ENCODE measurements around the gene NKAPL. TPM values are rescaled to one million over a fixed set of nuclear protein-coding genes. Genes with fewer than 3 reads are reported as not detected.

Gene NKAPL
- polyA plus RNA-seq, 1 experiment: 0.52 TPM

GRCh38 chr6:28269492-28269891, 10.4 kb downstream of the NKAPL start:
- ChIA-PET CTCF (interaction anchor here (4.3 kb wide), 1 partner anchor 87 kb away, joined by 28 read pairs; no protein-coding TSS in a partner anchor), POLR2A (interaction anchor here (1.1 to 2.3 kb wide), 2 partner anchors 12 to 17 kb away, joined by 5 to 10 read pairs; partner anchors contain the start of genes PGBD1 and ZKSCAN4)
- no peak overlapping the region for H3K4me3 ChIP-seq (ENCODE audit: low read depth, low read length)
- peak; percentile 38 for DNase-seq (ENCODE audit: low read depth, low spot score)
- no peak overlapping the region for H3K27ac ChIP-seq (ENCODE audit: low read depth, low read length)
- no peaks in the 10 kb centered on the region for H3K27me3 ChIP-seq (ENCODE audit: control insufficient read depth, insufficient read depth, low read length)
- H3K9me3 ChIP-seq (ENCODE audit: control insufficient read depth, insufficient read depth, low read length): no peaks in the 10 kb centered on the region
- no peak for TF ChIP-seq CTCF (IDR thresholded peaks at IDR 0.05; ENCODE audit: low read depth, low read length)

GRCh38 chr6:28274888-28275287, 15.8 kb downstream of the NKAPL start:
- Histone ChIP-seq H3K4me3 (ENCODE audit: low read depth, low read length) (no peak overlapping the region), H3K27ac (ENCODE audit: low read depth, low read length) (no peak overlapping the region), H3K9me3 (ENCODE audit: control insufficient read depth, insufficient read depth, low read length) (no peaks in the 10 kb centered on the region), H3K27me3 (ENCODE audit: control insufficient read depth, insufficient read depth, low read length) (no peaks in the 10 kb centered on the region)
- ChIA-PET POLR2A (no interaction called here), CTCF (no interaction called here)
- DNase-seq (ENCODE audit: low read depth, low spot score): no peak
- no peak for TF ChIP-seq CTCF (IDR thresholded peaks at IDR 0.05; ENCODE audit: low read depth, low read length)

GRCh38 chr6:28277746-28278145, 18.6 kb downstream of the NKAPL start:
- Histone ChIP-seq H3K27me3 (ENCODE audit: control insufficient read depth, insufficient read depth, low read length) (no peaks in the 10 kb centered on the region), H3K4me3 (ENCODE audit: low read depth, low read length) (no peak overlapping the region), H3K9me3 (ENCODE audit: control insufficient read depth, insufficient read depth, low read length) (no peaks in the 10 kb centered on the region), H3K27ac (ENCODE audit: low read depth, low read length) (no peak overlapping the region)
- DNase-seq (ENCODE audit: low read depth, low spot score): no peak
- no peak for TF ChIP-seq CTCF (IDR thresholded peaks at IDR 0.05; ENCODE audit: low read depth, low read length)
- POLR2A ChIA-PET: no interaction called here
- CTCF ChIA-PET: no interaction called here

GRCh38 chr6:28280595-28281287, 21.6 kb downstream of the NKAPL start:
- H3K27me3 ChIP-seq (ENCODE audit: control insufficient read depth, insufficient read depth, low read length): no peaks in the 10 kb centered on the region
- ChIA-PET POLR2A (interaction anchor here (1.0 to 1.3 kb wide), 7 partner anchors 12 to 139 kb away, joined by 3 to 10 read pairs (median 5); partner anchors contain the start of genes ZKSCAN3, ZKSCAN8 and ZSCAN26), CTCF (interaction anchor here (0.8 to 1.2 kb wide), 5 partner anchors 9 to 75 kb away, joined by 3 to 4 read pairs (median 3); partner anchors contain the start of gene ZKSCAN4)
- DNase-seq (ENCODE audit: low read depth, low spot score): no peak
- H3K9me3 ChIP-seq (ENCODE audit: control insufficient read depth, insufficient read depth, low read length): no peaks in the 10 kb centered on the region
- no peak for TF ChIP-seq CTCF (IDR thresholded peaks at IDR 0.05; ENCODE audit: low read depth, low read length)
- H3K4me3 ChIP-seq (ENCODE audit: low read depth, low read length): peak overlapping the region; percentile 86
- no peak overlapping the region for H3K27ac ChIP-seq (ENCODE audit: low read depth, low read length)
